GM21528 (cell line): ENCODE results near the gene PAQR8.
A peak's percentile ranks its signal among the peaks of the same experiment; 100 is the strongest.

Experiments used
- ATAC-seq: cut with Tn5 transposase; IDR thresholded peaks from one replicate; pipeline ENCODE4 v1.9.1; 2021; ENCODE audit warnings: mild to moderate bottlenecking, moderate library complexity; ENCODE audit not compliant: unreplicated experiment, low FRiP score

The PAQR8 gene

DNA sequence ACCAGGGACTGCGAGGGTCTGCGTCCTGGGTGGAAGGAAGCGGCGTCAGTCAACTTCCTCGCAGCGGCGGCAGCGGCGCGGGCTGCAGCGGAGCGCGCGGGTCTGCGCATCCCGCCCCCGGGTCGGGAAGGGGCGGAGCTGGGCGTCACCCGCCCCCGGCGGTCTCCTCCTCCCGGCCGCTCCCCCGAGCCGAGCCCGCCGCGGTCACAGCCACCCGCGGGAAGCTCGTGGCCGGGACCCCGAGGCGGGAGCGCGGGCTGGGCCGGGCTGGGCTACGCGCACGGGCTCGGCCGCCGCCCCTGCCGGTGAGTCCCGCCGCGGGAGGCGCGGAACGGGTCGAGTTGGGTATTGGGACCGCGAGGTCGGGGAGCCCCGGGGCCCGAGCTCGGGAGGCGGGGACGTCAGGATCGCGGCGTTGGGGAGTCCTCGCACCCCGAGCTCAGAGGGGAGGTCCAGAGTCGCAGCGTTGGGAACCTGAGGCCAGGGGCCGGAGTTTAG, at the start of gene PAQR8:
Gene PAQR8 (plus strand): TSS at position 207 of the 498 bp plus-strand sequence. CDS start 41,063 bp downstream, outside the sequence.
- ATAC-seq: peak; percentile 88

DNA sequence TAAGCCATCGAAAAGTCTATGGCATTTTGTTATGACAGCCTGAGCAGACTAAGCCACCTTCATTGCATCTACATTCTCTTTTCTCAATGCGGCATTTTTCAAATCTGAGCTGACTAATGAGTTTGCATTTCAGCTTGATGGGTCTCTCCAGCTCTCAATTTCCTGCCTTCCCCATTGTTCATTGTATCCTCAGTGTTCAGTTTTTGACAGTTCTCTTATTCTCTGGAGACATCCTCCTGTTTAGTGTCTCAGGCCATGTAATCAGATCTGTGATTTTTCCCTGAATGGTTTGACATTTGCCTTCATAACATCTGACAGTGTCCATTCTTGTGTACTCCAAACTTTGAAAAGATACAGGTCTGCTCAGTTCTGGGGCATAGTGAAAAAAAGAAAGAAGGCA, 49.5 kb upstream of the PAQR8 start:
- no peak for ATAC-seq

GRCh38 chr6:52314752-52315151, 47.2 kb upstream of the PAQR8 start:
- no peak for ATAC-seq

DNA sequence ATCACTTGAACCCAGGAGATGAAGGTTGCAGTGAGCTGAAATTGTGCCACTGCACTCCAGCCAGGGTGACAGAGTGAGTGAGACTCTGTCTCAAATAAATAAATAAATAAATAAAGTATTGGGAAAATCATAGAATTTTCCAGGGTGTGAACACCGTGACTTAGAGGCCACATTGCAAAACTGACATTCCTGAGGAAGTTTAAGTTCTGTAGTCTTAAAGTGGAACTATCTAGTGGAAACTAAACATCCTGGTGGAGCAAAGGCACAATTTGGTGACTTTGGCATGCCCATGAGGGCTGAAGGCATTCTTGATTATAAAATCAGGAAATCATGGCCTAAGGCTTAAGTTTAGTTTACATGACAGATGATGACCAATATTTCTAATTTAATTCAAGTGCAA, 44.7 kb upstream of the PAQR8 start:
- ATAC-seq: no peak

- peak; percentile 98 for ATAC-seq
These were observed 43.9 kb upstream of the PAQR8 start for GRCh38 chr6:52317841-52318581.

- no peak for ATAC-seq
These were observed 37.8 kb upstream of the PAQR8 start for GRCh38 chr6:52324189-52324588.

DNA sequence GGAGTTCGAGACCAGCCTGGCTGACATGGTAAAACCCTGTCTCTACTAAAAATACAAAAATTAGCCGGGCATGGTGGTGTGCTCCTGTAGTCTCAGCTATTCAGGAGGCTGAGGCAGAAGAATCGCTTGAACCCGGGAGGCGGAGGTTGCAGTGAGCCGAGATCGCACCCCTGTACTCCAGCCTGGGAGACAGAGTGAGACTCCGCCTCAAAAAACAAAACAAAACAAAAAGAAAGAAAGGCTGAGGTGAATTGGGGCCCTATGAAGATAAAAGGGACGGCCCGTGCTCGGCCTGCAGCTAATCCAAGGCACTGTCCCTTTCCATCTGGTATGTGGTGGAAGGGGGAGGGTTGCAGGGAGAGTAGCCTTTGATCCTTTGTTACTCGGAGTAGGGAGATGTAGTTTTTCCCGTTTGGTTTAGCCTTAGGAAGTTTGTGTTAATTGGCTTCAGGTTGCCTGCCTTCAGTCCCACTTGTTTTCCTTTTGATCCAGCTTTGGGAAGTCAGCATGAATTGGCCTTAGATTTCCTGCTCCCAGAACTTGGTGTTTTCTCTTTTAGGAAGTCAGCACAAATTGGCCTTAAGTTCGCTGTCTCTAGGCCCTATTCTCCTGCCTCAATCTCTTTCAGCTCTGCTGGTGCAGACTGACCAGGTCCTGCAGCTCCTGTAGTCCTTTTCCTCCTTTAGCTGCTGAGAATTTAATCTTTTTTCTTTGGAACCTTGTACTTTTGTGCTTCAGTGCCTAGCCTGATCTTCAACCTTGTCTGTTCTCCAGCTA, 36.1 kb upstream of the PAQR8 start:
- ATAC-seq: no peak

GRCh38 chr6:52326540-52327364, 35.2 kb upstream of the PAQR8 start:
- no peak for ATAC-seq

DNA sequence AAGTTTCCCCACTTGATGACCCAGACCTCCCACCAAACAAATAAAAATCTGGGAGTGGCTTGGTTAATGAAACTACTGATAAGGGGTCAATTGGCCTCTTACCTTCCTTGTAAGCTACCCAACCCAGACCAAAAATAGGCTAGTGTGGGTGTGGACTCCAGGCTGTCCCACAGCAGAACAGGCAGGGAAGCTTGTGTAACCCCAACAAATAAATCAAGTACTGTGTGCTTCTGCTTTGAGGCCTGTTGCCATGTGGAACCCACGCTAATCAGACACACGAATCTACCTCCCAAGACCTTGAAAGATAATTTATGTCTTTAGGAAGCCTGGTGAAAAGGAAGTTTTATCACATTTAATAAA, 33.7 kb upstream of the PAQR8 start:
- ATAC-seq: no peak

DNA sequence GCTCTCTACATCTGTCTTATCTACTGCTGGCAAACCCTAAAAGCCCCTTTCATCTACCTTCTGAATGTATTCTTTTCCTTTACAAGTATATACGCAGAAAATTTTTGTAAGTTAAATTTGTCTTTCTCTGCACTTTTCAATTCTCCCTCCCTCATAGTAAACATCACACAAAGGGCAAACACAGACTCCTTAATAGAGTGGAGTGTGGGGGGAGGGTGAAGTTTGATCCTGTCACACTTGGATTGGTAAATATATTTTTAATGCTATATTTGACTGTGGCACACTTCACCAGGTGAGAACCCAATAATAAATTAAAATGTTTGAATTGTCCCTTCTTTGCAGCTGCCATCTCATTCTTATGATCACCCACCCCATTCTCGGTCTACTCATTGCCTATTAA, 33.2 kb upstream of the PAQR8 start:
- ATAC-seq: no peak

DNA sequence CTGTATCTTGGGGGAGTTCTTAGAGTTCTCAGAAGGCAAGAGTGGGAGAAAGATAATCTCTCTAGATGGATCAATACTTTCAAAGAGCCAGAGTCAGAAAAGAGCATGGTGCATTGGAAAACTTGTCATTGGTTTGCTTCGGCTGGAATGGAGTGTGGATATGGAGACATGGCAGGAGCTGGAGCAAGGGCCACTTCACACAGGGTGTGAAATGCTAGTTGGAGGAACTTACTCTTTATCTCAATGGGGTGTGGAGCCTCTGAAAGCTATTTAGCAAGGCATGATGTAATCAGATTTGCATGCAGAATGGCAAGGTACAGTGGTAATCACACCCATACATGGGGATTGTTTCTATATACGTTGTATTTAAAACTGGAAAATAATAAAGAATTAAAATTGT, 31.5 kb upstream of the PAQR8 start:
- no peak for ATAC-seq

DNA sequence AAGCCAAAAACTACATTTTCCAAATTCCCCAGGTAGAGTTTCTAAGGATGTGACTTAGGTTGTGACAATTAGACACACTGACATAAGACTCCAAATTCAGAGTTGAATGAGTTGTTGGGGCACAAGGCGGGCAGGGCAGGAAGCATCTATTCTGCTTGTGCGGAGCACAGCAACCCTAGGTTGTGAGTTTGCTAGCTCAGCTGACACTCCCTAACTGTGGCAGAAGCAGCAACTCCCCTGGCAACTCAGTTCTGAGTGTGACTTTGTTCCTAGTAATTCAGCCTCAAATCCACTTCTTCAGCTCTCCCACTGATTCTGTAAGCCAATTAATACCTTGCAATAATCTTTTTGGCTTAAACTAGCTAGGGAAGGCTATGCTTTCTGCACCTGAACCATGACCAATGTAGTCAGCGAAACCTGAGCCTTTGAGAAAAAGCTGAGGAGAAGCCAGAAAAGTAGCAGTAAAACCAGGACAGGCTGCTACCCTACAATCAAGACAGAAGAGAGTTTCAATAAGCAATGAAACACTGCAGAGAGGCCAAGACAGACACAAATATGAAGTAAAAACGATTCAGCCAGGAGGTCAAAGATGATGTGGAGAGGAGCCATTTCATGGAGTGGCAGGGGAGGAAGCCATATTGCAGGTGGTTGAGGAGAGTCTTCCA, 30.0 kb upstream of the PAQR8 start:
- no peak for ATAC-seq

DNA sequence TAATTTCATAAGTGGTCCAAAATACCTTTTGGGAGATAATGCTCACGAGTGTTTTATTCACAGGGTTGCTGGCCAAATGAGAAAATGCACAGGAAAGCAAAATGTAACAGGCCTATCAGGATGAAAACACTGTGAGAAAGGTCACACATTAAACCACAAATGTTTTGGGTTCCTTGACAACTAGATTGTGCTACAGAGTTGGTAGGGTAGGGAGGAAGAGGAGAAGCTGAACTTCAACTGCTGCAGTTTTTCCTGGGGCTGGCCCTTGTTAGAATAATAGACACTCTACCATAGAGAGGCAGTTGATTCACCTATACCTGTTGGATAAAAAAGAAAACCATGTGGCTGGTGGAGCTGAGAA, 28.1 kb upstream of the PAQR8 start:
- no peak for ATAC-seq

- ATAC-seq: no peak
These were observed 26.4 kb upstream of the PAQR8 start for GRCh38 chr6:52335576-52335975.

- no peak for ATAC-seq
These were observed 24.9 kb upstream of the PAQR8 start for GRCh38 chr6:52336919-52337561.

- peak; percentile 75 for ATAC-seq
These were observed 24.2 kb upstream of the PAQR8 start for GRCh38 chr6:52337633-52338290.

DNA sequence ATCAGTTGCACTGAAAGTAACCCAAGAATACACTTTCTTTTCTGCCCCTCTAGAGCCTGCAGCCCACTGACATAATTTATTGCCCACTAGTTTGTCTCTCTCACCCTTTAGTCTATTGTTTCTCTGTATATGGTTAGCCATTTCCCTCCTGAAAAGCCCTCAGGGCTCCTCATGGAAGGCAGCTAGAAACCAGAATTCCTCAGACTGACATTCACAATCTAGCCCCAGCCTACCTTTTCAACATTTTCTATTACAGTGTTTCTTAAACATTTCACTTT, 21.4 kb upstream of the PAQR8 start:
- ATAC-seq: no peak

GRCh38 chr6:52341561-52342260, 20.2 kb upstream of the PAQR8 start:
- ATAC-seq: no peak

- no peak for ATAC-seq
These were observed 16.6 kb upstream of the PAQR8 start for GRCh38 chr6:52345311-52345710.
